MV-4-11 (cell line): ENCODE results near the gene TMEM204.
A peak's percentile ranks its signal among the peaks of the same experiment; 100 is the strongest.

Source experiments
- DNase-seq: peaks from one replicate; lab custom pipeline; 2025; lab: John Stamatoyannopoulos, UW

Gene TMEM204

DNA sequence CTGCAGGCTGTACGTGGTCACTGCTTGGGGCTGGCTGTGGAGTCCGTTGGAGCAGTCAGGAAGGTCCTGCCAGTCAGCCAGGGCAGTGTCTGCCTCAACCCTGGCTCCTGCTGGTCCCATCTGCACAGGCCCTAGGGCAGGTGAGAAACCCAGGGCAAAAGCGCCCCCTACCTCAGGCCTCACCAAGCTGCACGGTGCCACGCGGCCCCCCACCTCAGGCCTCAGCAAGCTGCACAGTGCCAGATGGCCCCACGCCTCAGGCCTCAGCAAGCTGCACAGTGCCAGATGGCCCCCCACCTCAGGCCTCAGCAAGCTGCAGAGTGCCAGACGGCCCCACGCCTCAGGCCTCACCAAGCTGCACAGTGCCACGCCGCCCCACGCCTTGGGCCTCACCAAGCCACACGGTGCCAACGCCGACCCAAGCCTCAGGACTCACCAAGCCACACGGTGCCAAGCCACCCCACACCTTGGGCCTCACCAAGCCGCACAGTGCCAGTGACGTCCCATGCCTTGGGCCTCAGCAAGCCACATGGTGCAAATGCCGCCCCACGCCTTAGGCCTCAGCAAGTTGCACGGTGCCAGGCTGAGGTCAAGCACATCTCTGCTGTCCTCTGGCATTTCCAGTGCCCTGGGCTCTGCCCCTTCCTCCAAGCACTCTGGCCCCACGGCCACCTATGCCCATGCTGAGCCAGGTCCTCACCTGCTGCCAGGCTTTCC, 5.5 kb downstream of the TMEM204 start:
- no peak for DNase-seq

- no peak for DNase-seq
Observed at GRCh38 chr16:1539720-1540555, 6.5 kb downstream of the TMEM204 start.

DNA sequence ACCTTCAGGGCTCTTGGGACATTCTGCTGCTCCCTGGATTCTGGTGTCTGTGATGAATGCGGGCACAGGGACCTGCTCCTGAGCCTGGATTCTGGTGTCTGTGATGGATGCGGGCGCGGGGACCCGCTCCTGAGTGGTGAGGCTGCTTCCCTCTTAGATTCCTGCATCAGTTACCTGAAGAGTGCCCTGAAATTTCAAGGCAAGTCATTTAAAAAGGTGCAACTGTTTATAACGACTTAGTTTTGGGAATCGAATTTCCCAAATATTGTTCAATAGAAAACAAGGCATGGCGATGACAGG, 7.0 kb downstream of the TMEM204 start:
- DNase-seq, result no peak

DNA sequence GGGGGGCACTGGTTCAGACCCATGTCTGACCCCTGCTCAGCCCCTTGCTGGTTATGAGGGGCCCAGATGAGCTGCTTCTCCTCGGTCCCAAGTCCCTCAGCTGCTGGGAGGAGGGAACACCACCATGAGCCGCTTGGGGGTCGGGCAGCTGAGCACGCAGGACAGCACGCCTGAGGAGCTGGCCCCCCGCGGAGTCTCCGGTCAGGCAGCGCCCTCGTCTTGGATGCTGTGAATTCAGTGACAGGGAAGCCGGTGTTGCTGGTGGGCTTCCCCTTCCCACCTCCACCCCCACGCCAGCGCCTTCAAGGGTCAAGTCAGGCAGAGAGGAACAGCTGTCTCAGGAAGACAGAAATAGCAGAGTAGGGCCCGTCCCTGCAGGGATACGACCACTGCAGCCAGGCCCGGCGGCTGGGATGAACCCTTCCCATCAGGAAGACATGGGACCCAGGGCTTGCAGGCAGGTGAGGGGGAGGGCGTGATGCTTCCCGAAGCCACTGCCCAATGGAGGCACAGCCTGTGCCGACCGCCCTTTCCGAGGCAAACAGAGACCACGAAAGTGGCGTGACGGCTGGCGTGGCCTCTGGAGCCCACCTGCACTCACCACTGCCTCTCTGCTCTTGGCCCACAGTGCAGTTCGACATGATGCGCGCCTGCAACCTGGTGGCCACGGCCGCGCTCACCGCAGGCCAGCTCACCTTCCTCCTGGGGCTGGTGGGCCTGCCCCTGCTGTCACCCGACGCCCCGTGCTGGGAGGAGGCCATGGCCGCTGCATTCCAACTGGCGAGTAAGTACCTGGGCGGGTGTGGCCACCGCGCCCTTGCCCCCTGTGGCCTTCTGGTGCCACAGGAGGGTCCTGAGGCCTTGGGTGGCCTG, 8.1 kb downstream of the TMEM204 start:
- DNase-seq, result no peak

GRCh38 chr16:1542166-1542500, 8.7 kb downstream of the TMEM204 start:
- no peak for DNase-seq

GRCh38 chr16:1542533-1542932, 9.1 kb downstream of the TMEM204 start:
- DNase-seq, result no peak

GRCh38 chr16:1543085-1543896, 9.8 kb downstream of the TMEM204 start:
- DNase-seq, result peak; percentile 95

- no peak for DNase-seq
Observed at GRCh38 chr16:1545044-1546040, 11.9 kb downstream of the TMEM204 start.

DNA sequence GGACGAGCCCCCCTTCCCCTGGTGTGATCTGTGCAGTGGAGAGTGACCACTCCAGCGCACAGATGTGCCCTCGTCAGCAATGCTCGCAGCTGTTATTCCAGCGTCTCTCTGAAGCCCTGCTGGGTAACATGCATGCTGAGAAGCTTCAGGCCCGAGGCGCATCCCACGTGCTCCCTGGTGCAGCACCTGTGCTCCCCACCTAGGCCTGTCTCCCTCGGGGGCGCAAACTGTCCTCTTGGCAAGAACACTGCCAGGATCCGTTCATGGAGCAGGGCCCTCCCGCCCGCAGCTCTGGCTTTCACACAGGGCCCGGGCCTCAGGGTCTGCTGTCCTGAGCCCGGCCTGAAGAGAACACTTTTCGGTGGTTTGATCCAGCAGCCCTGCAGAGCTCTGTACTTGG, 13.0 kb downstream of the TMEM204 start:
- DNase-seq, result no peak

- DNase-seq, result no peak
Observed at GRCh38 chr16:1548233-1548632, 14.8 kb downstream of the TMEM204 start.

GRCh38 chr16:1548727-1549126, 15.3 kb downstream of the TMEM204 start:
- DNase-seq, result no peak

GRCh38 chr16:1550069-1550468, 16.6 kb downstream of the TMEM204 start:
- DNase-seq, result no peak

GRCh38 chr16:1550696-1551095, 17.2 kb downstream of the TMEM204 start:
- DNase-seq, result no peak

DNA sequence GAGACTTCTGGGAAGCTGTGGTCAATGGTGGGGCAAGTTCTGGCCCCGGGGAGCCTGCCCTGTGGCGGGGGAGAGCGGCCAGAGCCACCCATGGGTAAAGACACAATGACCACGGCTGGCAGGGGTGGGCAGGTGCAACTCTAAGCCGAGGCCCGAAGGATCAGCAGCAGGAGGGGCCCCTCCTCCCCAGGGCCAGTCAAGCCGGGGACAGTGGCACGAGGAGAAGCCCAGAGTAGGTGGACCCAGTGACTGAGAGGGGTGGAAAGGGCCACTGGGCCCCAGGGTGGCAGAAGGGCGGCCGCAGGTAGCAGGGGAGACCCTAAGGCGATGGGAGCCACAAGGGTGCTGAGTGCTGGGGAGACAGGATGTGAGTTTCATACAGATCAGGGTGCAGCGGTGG, 17.7 kb downstream of the TMEM204 start:
- no peak for DNase-seq

DNA sequence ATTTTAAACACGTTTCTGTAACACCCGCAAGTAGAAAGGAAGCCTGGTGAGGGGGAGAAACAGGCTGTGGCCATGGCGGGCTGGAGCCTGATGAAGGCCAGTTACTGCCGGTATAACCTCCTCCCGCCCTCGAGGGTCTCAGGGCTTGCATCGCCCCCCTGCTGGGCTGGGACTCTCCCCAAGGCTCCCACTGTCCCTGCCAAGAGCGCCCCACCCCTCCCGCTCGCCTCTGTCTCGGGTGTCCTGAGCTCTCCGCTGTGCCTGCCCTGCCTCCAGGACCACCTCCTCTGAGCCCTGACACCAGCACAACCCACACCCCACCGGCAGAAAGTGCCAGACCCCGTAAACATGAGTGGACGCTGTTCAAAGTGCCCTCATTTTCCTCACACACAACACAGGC, 18.7 kb downstream of the TMEM204 start:
- no peak for DNase-seq

- no peak for DNase-seq
Observed at GRCh38 chr16:1553946-1554825, 20.7 kb downstream of the TMEM204 start.

- DNase-seq, result no peak
Observed at GRCh38 chr16:1554826-1555445, 21.5 kb downstream of the TMEM204 start.

GRCh38 chr16:1556254-1556653, 22.8 kb downstream of the TMEM204 start:
- DNase-seq, result no peak

DNA sequence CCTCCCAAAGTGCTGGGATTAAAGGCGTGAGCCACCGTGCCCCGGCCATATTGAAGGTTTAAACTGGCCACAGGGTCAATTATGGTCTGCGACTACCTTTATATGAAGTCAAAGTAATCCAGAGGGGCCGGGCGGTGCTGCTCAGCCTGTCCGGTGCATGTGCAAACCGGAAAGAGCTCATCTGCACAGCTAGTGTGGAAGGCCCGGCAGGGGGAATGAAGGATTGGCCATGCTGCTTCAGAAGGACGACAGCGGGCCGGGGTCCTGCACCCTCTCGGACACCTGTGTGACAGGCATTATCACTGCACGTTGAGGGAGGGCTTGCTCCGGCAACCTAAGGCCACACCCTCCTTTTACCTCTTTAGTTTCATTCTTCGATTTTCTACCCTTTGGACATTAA, 23.6 kb downstream of the TMEM204 start:
- DNase-seq, result no peak
